ENCODE data around the gene TBX21. TPM values are rescaled to one million over a fixed set of nuclear protein-coding genes. Genes with fewer than 3 reads are reported as not detected.
A peak's percentile ranks its signal among the peaks of the same experiment; 100 is the strongest.

TBX21 gene
- total RNA-seq, 2 donors from 2014 or later = 0.34 to 0.80 TPM

DNA sequence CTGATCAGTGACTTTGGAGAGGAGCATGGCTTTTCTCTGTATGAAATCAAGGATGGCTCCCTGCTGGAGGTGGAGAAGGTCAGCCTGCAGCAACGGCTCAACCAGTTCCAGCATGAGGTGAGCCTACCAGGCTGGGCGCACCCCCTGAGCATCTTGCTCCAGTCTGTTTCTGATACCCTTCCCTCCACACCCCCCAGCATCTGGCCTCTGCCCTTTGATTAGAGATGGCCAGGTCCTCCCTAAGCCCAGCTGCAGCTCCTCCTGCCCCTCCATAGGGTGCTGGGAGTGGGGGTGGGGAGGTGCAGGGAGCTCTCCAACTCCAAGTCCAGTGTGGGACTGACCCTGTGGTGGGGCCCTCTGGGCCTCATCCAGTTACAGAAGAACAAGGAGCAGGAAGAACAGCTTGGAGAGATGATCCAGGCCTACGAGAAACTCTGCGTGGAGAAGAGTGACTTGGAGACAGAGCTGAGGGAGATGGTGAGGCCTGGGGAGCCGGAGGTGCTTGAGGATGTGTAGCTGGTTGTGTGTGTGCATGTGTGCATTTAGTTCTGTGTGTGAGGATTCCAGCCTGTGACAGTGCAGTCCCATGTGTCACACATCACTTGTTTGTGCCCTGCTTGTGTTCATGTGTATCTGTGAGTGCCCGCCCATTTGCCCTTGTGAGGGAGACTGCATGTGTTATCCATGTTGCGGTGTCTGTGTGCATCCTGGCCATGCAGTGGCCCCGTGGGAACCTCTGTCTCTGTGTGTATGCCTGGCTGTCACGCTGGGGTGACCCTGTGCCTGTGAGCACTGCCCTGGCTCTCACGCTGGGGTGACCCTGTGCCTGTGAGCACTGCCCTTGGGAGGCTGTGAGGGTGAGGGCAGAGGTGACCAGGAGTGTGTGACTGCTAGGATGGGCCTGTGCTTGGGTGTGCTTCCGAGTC is 36.1 kb upstream of the TBX21 start:
- DNase-seq (no peak), ATAC-seq (no peak)
- intact Hi-C loops (cut with DNase I) = loop anchor here in 1 of 2 donors (5.0 kb wide), 1 partner anchor 105 kb away; no protein-coding TSS in a partner anchor

DNA sequence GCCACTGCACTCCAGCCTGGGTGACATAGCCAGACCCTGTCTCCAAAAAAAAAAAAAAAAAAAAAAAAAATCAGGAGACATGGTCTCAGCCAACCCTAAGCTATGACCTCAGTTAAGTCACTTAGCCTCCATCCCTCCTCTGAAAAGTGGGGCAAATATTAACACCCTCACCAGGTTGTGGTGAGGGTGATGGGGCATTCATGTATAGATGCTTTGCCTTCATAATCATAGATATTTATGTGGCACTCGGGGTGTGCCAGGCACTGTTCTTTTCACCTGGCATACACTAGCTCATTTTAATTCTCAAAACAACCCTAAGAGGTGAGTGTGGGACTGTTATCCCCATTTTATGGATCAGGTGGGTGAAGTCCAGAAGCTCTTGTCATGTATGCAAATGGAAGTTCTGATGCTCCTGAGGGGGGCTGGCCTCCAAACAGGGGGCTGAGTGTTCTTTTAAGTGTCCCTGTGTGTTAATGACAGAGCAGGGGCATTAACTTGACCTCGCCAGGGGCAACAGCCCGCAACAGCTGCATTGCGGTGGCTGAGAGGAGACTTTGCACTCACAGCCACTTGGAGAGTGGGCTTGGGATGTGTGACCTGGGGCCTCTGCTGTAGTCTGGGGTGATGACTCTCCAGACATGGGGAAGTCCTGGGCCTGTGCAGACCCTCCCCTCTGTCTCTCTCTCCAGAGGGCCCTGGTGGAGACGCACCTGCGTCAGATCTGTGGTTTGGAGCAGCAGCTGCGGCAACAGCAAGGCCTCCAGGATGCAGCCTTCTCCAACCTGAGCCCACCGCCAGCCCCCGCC is 34.9 kb upstream of the TBX21 start:
- ATAC-seq = no peak
- intact Hi-C loops (cut with DNase I) = loop anchor here in 1 of 2 donors (5.0 kb wide), 1 partner anchor 104 kb away; no protein-coding TSS in a partner anchor
- no peak for DNase-seq

DNA sequence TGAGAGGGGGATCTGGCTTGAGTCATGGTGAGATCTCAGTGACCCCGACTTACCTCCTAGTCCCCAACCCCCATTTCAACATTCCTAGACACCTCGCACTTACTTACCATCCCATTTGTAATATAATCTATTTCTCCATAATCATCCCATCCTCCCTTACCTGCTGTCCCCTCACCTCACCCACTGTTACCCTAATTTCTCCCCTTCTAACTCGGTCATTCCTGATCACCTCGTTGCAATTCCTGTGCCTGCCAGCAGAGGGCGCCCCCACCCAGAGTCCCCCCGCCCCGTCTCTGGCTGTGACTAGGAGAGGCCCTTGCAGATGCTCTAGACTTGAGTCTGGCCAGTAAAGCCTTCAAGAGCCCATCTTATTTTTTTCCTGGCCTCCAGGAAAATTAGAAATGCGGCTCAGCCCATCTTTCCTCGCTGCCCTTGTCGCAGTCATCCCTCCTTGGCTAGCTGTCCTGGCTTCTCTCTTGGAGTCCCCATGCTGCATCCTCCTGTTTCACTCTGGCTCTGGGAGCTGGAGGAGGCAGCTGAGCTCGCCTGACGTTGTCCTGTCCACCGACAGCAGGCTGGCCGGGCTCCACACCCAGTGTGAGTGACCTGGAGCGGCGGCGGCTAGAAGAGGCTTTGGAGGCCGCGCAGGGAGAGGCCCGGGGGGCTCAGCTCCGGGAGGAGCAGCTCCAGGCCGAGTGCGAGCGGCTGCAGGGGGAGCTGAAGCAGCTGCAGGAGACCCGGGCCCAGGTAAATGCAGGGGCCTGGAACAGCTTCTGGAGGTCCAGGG is 34.1 kb upstream of the TBX21 start:
- intact Hi-C loops (cut with DNase I) = loop anchor here in 1 of 2 donors (5.0 kb wide), 1 partner anchor 103 kb away; no protein-coding TSS in a partner anchor
- no peak for ATAC-seq
- DNase-seq = peak; percentile 58

DNA sequence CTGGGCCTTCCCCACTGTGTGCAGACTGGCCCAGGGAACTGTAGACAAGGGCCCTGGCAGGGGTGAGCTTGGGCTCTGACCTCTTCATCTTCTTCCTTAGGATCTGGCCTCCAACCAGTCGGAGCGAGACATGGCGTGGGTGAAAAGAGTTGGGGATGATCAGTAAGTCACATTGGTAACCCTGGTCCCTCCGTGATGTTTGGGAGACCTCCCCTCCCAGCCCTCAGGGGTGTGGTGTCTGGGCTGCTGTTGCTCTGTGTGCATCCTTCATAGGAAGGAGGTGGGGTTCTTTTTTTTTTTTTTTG is 33.5 kb upstream of the TBX21 start:
- intact Hi-C loops (cut with DNase I) = loop anchor here in 1 of 2 donors (5.0 kb wide), 1 partner anchor 103 kb away; no protein-coding TSS in a partner anchor
- DNase-seq (no peak), ATAC-seq (no peak)

DNA sequence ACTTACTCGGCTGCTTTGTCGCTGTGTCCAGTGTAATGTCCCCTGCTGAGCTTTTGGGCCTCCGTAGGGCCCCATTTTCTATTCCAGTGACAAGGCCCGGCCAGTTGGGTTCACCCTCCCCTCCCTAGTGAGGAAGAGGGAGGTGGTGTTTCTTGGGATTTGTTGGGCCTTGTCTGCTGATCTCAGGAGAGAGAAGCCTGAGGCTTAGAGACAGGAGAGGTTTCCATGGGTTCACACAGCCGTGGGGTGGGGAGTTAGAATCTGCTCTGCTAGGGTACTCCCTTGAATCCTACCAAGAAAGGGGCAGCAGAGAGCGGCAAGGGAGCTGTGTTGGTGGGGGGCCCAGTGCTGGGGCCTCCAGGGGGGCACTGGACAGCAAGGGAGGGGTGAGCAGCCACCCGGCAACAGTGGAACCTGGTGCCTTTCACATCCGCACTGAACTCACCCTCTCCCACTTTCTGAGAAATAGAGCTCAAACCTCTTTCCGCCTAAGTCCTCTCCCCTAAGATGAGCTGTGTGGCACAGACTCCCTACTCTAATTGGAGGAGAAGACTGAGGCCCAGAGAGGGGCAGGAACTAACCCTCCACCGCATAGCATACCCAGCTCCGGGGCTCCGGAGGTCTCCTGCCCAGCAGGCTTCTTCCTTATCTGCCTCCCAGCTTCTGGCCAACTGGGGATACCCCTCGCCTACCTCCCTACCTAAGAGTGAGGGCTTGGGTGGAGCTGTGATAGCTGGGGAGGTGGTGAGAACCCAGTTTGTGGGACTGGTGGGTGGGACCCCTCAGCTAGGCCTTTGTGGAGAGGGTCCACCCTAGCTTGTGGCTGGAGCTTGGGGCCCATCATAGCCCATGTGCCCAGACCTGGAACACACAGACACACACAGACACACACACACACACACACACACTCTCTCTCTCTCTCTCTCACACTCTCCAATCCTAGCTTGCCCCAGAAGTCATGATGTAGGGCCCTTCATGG is 32.3 kb upstream of the TBX21 start:
- intact Hi-C loops (cut with DNase I) = no loop called here
- DNase-seq (no peak), ATAC-seq (no peak)

DNA sequence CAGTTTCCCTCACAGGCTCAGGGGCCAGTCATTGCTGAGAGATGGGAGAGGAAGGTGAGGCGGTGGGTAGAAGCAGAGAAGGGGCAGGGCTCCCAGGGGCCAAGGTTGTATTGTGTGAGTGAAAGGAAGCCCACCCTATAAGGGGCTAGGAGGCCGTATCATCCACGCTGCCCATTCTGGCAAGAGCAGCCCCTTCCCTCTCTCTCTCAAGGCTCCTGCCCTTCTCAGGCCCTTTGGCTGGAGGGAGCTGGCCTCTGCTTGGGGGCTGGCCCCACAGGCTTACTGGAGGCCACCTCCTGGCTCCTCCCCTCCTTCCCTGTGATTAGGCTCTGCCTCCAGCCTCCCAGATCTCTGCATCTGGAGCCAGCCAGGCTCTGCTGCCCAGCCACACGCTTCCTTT is 31.4 kb upstream of the TBX21 start:
- no peak for ATAC-seq
- DNase-seq = no peak
- intact Hi-C loops (cut with DNase I) = no loop called here

DNA sequence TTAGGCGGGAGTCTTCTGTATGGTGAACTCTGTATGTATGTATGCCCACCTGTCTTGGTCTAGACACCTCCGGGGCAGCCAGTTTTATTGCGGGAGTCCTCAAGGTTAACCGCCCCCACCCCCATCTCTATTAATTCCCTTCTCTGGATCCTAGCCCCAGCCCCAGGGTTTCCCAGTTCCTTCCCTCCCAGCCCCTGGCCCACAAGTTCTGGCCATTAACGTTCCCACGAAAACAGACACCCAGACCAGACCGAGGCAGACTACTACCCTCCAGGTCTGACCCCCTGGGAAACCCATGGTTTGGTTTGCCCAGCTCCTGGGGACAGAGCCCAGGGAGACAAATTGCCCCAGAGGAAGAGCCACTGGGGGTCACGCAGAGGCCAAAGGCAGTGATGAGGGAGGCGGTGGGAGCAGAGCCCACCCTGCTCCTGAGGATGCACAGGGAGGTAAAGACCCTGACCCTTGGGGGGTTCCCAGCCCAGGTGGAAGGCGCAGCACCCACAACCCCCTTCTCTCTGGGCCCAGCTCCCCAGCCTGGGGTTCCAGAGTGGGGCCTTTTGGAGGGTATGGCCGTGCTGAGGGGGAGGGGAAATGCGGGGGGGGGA is 30.5 kb upstream of the TBX21 start:
- no peak for ATAC-seq
- no peak for DNase-seq
- intact Hi-C loops (cut with DNase I) = no loop called here

DNA sequence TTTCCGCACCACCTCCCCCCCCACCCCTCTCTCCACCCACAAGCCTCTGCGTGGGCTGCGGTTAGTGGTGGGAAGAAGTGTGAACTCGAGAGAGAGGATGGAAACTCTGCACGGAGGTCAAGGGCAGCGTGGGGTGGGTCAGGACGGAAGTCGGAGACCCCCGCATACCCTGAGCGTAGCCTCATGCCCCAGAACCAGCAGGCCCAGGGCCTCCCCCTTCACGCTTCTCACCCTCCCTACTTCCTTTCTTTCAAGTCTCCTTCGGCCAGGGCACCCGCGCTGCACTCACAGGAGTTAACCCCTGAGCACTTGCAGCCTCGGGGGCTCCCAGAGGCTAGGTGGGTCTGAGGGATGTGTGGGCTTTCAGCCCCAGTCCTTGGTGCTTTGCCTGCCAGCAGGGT is 29.8 kb upstream of the TBX21 start:
- ATAC-seq (no peak), DNase-seq (no peak)
- intact Hi-C loops (cut with DNase I) = no loop called here

DNA sequence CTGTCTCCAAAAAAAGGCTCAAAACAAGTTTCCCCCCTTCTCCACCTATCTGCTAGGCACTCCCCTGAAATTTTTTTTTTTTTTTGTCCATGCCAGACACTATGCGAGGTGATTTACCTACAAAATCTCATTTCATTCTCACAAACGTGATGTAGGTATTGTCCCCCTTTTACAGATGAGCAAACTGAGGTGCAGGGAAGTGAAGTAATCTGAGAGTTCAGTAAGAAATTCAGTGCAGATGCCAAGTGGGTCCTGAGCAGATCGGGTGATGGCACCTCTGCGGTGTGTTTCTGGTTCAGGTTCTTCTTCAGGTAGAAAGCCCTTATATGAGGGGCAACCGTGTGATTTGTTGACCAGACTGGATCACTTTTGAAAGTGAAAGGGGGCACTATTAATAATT is 29.4 kb upstream of the TBX21 start:
- ATAC-seq = no peak
- intact Hi-C loops (cut with DNase I) = no loop called here
- DNase-seq = no peak

DNA sequence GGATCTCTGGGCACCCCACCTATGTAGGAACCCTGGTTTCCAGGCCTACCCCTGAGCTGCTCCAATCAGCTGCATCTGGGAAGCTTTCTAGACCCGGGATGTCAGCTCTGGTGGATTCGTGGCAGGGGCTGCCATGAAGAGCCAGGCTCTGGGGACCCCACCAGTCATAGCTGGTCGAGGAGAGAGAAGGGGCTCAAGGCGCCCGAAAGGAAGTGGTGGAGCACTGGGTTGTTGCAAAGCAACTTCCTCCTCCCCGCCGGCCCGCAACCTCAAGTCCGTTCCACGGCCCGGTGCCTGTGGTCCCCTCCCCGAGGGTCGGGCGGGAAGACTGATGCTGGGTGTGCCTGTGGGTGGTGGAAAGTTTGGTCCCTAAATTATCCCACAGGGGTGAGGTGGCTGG is 28.9 kb upstream of the TBX21 start:
- ATAC-seq = no peak
- intact Hi-C loops (cut with DNase I) = no loop called here
- peak; percentile 28 for DNase-seq

DNA sequence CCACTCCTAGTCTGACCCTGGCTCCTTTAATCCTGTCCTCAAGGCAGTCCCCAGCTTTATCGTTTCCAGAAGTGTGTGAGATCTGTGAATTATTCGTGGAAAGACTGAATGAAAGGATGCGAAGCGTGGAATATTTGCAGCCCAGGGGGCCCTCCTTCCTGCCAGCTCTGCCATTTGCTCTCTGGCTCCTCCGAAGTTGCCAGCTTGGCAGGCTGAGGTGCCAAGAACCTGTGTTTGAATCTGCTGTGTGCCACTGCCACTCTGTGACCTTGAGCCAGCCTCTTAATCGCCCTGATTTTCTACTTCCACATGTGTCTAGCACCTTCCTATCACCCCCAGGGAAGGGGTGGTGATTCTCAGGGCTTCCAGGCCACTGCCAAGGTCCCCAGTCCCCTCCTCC is 28.3 kb upstream of the TBX21 start:
- no peak for DNase-seq
- intact Hi-C loops (cut with DNase I) = no loop called here
- no peak for ATAC-seq

DNA sequence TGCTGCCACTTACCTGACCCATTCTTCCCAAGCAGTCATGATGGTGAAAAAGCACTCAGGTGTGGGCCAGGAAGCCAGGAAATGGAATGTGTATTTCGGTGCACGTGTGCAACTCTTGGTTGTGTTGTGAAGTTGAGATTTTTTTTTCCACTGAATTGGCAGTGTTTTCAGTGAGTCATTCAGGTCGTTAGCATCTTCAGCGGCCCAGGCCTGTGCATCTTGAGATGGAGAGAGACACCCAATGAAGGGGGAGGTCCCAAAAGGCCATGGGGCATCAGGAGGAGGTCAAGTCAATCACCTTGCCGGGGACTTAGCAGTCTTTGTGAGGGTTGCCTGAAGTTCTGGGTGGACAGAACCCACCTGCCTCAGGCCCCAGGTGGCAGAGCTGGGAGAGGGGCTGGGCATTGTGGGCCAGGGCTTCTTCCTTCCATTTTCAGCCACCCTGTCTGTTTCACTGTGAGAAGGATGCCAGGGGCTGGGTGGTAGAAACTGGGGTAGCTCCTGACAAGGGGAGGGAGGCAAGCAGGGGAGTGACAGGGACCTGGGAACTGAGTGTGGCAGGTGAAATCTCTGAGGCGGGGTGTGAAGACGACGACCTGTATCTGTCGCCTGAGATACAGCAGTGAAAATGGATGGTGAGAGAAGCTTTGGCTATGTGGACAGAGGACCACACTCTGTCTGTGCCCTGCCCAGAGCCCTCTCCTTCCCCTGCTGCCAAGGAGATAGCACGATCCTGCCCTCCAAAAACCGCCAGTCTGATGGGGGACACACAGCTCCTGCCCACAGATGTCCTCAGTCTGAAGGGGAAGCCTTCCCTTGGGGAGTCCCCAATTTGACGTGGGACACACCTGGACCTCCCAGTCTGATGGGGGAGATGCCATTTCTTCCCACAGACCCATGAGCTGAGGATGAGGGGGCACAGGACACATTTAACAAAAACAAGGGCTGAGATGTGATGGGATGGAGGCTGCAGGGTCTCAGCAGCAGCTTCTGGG is 27.2 kb upstream of the TBX21 start:
- ATAC-seq (no peak), DNase-seq (no peak)
- intact Hi-C loops (cut with DNase I) = no loop called here

DNA sequence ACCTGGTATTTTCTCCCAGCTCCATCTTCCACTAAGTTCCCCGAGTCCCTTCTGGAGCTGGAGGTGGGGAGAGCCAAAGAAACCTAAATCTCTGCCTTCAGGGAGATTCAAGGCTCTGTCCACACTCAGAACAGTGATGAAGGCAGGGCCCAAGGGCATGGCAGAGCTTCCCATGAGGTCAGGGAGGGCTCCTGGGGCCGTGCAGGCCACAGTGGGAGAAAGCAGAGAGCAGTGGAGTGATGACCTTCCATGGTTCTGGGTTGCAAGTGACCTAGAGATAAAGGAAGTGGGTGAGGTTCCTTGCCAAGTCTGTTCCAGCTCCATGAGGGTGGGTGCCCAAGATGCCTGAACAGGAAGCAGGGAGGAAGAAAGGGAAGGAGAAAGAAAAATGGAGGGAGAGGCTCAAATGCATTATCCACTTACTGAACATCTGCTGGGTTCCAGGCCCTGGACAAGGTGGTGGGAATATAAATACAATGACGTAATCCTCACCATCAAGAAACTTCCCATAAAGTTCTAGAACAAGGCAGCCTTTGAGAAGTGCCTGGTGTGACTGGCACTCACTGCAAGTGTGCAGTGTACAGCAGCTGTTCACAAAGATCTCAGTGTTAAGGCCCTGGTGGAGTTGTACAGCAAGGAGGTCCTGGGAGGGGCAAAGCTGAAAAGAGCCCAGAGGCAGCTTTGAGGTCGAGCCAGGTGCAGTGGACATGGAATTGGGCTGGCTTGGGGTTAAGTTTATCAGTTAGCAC is 25.8 kb upstream of the TBX21 start:
- ATAC-seq (no peak), DNase-seq (no peak)
- intact Hi-C loops (cut with DNase I) = no loop called here

DNA sequence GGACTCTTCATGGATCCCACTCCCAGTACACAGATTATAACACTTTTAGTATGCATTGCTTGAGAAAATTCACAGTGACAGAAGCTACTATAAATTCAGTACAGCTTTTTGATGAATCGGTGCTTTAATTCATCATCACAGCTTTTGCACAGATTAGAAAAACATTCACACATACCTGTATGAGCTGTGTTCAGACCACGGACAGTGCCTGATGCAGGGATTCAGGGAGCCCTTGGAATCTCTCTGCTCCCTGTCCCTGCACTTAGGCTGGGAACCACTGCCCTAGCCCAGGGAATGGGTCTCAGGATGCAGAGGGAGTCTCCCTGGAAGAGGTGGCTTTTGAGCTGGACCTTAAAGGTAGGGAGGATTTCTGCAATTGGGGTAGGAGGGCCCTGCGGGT is 25.2 kb upstream of the TBX21 start:
- DNase-seq = no peak
- no peak for ATAC-seq
- intact Hi-C loops (cut with DNase I) = no loop called here

DNA sequence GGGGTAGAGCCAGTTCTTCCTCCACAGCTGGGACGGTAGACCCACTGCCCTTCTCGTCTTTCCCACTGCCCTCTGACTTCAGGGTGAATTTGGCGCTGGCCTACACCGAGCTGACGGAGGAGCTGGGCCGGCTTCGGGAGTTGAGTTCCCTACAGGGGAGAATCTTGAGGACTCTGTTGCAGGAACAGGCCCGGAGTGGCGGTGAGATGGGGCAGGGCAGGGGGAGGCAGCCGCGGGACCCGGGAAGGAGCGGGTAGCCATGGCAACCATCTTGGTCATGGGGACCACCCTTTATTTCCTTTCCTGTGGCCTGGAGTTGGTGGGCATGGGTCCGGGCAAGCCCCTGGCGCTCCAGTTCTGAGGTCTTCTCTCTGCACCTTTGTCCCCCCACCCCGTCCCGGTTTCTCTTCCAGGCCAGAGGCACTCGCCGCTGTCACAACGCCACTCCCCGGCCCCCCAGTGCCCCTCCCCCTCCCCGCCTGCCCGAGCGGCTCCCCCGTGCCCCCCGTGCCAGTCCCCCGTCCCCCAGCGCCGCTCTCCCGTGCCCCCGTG is 24.6 kb upstream of the TBX21 start:
- no peak for ATAC-seq
- DNase-seq = no peak
- intact Hi-C loops (cut with DNase I) = no loop called here
